Measurements from ENCODE around the gene GPATCH2.
"Not testable (repeated sequence)": the region's sequence is repeated elsewhere in the genome, so short reads cannot be mapped to it uniquely, and the experiment has no call there.

GPATCH2 gene

DNA sequence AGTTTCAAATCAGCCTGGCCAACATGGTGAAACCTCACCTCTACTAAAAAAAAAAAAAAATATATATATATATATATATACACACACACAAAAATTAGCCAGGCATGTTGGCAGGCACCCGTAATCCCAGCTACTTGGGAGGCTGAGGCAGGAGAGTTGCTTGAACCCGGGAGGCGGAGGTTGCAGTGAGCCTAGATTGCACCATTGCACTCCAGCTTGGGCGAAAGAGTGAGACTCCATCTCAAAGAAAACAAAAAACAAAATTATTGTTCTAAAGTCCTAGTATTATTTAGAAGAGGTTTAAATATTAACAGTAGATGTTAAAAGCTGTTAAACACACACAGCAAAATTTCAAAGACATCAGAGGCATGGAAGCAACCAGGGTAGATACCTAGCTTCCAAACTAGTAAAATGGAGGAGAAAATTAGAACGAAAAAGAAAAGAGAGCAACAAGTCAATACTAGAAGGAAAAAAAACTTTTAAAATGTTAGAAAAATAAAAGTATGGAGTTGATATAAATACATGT, 46.5 kb downstream of the GPATCH2 start:
- not testable (repeated sequence) for DNase-seq (ENCODE audit: low read depth in 2 of 2)

DNA sequence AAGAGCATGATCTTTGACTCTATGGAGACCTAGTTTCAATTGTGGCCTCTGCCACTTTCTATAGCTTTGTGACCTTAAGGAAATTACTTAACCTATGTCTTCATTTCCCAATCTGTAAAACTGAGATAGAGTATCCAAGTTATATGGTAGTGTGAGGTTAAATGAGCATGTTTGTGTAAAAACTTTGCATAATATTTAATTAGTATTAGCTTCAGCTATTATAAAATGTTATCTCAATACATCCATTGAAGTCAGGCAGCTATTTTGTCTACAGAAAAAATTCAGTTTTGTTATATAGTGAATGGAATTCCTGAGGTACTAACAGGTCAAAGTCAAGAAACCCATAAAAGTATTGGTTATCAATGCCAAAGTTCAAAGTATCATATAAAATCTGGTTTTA, 53.6 kb downstream of the GPATCH2 start:
- DNase-seq (ENCODE audit: low read depth in 2 of 2): no peak

DNA sequence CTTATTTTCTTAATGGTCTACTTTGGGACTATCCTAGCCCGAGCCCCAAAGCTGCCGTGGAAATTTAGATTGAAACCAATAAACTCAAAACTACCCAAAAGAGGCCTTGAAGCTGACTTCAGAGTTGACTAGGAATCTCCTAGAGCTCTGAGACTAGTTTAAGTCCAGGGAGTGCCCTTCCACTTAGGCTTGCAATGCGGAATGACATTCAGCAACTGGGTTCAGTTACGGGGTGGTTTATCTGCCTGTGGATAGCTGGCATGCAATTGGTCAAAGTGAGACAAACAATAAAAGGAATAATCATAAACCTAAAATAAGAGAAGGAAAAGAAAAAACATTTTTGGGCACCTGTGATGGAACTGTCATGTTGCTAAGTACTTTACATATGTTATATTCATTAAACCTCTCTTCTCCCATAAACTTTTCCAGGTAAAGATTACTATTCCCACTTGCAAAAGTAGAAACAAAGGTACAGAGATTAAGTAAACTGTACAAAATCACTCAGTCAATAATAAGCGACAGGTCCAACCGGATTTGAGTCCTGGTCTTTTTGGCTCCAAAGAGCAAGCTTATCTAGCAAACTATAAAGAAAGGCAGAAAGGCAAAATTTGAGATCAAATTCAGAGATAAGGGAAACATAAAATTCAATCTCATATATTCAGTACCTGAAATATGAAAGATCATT, 56.5 kb downstream of the GPATCH2 start:
- DNase-seq (ENCODE audit: low read depth in 2 of 2): no peak

DNA sequence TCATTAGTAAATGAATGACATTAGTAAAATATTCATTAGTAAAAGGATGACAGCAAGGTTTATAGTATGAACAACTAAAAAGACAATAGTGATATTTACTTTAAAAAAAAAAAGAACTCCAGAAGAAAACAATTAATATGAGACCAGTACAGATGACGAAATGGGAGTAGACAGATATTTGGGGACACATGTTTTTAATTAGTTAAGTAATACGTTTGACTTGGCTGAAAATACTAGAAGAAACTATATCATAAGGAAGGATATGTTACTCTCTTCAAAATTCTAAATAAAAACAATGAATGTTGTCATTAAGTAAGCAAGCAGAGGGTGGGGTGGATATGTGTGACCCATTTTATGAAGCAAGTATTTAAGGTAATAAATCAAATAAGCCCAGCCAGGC, 61.9 kb downstream of the GPATCH2 start:
- DNase-seq (ENCODE audit: low read depth in 2 of 2): no peak

DNA sequence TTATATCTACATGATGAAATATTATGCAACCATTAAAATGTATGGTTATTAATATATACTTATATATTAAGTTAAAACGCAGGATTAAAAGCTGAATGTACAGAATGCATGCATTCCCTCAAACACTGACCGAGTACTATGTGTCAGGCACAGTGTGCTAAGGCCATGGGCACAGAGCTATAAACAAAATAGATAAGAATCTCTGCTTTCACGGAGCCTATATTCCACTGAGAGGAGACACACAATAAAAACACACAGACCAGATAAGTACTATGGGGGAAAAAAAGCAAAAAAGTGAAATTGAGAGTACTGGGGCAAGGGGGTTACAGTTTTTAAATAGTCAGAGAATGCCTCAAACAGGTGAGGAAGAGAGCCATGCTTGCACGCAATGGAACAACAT, 62.7 kb downstream of the GPATCH2 start:
- DNase-seq (ENCODE audit: low read depth in 2 of 2): no peak

DNA sequence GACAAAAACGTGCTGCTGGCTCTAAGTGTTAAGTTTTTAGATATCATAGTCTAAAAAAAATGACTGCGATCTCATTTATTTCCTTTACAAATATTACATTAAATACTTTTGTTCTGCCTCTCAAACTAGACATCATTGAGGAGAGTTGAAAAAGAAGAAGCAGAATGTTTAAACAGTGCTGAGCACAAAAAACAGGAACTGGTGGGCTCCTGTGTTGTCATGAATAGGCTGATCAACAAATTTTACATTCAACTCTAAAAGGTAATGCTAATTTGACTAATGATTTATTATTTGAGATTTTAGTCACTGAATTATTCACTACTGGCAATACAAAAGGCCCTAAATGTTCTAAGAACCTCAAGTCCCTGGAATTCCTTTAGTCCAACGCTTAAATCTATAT, 66.1 kb downstream of the GPATCH2 start:
- no peak for DNase-seq (ENCODE audit: low read depth in 2 of 2)

DNA sequence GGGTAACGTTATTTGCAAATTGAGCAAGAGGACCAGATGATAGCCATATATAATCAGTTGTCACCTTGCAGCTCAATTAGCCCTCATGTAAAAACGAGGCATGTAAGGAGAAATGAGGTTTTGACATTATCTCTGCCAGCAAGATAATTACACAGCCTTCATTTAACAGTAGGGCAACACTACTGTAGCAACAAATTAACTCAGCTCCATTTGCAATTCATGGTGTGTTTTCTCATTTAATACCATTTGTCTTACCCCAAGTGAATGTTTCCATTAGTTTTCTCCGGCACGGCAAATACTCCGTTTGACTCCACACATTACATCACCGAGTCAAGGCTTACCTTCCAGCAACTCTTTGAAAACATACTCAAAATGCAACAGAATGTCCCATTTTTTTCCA, 66.7 kb downstream of the GPATCH2 start:
- DNase-seq (ENCODE audit: low read depth in 2 of 2): no peak

DNA sequence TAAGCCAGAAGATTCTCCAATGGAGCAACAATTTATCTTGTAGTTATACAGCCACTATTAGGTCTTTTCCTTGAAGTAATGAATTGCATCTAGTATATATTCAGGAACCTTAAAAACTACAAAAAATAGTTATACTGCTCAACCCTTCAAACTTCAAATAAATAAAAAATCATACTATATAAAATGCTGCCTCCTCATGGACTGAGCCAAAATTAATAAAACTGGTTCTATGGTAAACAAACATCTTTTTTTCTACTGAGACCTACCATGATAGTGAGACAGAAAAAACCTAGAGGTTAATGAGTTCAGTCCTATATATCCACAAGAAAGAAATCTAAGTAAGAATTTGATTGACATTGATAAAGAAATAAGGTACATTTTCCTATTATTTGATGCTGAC, 67.7 kb downstream of the GPATCH2 start:
- no peak for DNase-seq (ENCODE audit: low read depth in 2 of 2)

DNA sequence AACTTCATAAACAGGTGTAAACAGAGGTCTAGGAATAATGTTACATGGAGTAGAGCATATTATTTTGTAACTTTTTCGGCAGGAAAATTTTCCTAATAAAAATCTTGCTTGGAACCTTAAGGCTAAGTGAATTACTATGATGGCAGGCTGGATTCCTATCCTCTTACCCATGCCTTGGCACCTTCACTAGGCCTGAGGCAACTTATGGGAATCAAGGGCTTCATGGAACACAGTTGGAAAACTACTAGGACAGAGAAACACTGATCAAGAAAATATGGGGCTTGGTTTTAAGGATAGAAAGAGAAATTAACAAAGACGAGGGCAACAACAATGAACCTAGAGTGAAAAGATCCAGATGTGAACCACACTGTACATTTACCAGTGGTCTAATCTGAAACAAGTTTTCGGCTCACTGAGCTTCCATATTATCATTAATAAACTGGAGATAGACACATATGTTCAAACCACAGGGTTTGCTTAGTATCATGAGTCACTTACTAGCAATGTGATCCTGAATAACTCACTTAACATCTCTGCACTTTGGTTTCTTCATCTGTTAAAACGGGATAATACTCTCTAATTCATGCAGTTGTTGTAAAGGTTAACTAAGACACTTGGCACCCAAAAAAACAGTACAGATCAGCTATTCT, 68.5 kb downstream of the GPATCH2 start:
- DNase-seq (ENCODE audit: low read depth in 2 of 2): no peak

DNA sequence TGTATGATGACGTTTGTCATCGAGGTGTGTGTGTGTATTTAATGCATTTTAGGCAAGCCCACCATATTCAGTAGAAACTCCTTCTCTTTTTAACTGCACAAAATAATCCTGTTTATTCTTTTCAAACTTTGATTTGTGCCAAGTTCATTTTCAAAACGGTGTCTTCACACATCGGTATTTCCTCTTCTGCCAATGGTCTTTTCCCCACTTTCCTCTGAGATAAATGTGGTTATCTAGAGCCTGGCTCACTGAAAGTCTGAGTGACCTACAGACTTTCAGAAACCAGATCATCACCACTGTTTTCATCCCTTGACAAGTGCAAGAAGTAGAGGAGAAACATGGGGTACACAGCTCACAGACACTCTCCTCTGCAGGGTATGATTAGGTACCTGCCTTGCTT, 69.4 kb downstream of the GPATCH2 start:
- DNase-seq (ENCODE audit: low read depth in 2 of 2): no peak

DNA sequence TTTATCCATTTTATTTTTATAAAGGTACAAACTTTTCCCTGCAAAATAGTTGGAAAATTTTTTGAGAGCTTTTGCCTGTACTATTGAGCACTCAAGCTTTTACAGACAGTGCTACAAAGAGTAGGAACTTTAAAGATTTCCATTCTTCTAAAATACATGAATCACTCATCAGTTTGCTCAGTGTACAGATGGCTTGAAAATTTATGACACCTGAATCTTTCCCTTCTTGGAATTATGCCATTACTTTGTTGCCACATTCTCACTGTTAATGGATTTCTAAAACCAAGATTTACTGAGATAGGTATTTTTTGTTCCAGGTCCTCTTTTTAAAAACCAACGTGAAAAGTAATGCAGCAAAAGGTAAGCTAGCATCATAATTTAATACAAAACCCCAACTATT, 76.0 kb downstream of the GPATCH2 start:
- DNase-seq (ENCODE audit: low read depth in 2 of 2): no peak

DNA sequence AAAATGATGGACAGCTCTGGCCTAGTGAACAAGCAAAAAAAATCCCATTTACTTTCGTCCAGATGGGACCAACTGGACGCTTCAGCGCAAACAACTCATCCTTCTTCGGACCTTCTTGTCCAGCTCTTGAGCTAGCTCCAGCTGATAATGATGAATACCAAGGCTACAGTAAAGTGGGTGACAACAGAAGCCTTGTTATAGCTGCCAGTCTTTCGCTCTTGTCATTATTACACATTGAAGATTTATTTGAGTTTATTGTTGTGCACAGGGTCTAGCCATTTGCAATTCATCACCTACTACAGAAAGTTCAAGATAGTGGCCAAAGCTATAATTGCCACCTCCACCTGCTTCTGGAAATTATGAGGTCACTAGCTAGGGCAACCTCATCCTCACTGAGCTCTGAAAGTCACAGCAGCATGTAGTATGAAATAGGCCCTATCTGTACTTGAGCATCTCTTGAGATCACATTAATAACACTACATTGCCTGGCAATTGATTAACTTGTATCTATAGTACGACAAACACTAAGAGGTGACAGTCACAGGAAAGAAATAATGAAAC, 76.9 kb downstream of the GPATCH2 start:
- DNase-seq (ENCODE audit: low read depth in 2 of 2): no peak

DNA sequence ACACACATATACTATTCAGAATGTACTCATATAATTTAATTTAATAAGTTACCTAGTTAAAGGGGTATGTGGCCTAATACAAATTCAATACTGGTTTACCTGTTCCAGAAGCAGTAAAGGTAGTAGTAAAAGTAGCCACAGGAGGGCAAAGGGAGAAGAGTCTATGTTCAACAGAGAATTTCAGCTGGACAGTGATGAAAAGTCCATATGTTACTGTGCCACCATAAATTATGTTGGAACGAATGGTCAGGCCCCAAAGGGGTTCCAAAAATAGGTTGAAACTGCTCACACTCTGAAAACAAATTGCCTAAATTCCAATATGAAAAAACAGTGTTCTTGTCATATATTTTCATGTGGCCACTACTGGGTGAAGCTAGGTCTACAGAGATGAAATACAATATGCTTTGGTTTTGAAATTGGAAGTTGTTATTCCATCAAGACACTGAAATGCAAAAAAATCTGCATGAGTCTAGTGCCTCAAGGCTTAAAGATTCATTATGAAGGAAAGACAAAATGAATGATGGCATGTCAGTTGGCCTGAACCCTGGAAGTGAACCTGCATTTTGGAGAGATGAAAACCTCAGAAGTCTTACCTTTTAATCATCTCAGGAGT, 78.4 kb downstream of the GPATCH2 start:
- DNase-seq (ENCODE audit: low read depth in 2 of 2): no peak

DNA sequence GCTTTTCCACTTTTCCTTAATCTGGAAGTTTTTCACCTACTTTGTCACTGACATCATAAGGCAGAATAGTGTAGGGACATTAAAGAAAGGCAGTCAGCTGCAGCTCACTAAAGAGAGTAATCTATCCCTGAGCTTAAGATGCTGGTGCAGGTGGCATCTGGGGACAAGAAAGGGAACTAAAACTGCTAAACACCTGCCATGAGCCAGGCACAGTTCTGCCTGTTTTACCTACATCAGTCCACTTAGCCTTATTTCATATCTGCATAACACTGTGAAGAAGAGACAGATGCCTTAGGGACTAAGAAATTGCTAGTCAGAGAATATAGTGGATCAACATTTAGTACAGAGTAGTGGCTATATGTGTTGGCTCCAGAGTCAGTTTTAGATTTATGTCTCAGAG, 88.1 kb downstream of the GPATCH2 start:
- DNase-seq (ENCODE audit: low read depth in 2 of 2): no peak

DNA sequence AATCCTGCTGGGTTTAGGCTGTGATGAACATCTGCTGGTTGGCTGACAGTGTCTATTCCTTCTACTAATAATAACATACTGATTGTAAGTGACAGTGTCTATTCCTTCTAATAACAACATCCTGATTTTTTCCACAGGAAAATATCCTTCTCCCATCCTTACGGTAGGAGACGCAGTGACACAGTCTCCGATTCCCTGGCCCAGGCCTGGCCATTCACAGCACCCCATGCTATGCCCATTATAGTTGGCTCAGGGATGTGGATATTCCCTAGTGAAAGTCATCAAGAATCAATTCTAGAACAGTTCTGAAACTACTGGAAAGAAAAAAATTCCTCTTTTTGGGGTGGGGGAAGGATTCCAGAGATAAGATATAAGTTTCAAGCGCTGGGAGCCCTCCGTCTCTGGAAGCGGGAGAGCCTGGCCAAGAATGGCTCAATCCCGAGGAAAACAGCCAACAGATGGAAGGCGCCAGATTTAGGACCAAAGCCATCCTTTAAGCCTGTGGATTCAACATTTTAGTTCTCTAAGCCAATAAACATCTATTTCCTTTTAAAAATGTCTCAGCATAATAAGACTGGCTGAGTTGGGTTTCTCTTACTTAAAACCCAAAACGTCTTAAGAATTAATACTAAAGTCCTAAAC, 88.6 kb downstream of the GPATCH2 start:
- no peak for DNase-seq (ENCODE audit: low read depth in 2 of 2)

DNA sequence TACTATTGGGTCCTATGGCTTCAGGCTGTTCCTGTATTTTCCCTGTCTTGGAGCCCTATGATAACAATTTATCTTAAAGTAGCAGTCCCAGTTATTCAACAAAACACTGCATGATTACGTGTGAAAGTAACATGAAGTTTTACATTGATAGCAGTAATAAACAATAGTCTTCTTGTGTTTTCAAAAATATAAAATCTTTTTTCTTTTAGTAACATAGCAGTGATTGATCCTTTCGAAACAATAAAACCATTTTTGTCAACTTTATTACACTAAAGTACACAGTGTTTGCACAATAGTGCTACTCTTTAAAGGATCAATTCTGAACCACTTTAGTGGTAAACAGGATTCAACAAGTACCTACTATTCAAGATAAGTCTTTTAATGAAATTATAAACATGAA, 90.6 kb downstream of the GPATCH2 start:
- DNase-seq (ENCODE audit: low read depth in 2 of 2): no peak

DNA sequence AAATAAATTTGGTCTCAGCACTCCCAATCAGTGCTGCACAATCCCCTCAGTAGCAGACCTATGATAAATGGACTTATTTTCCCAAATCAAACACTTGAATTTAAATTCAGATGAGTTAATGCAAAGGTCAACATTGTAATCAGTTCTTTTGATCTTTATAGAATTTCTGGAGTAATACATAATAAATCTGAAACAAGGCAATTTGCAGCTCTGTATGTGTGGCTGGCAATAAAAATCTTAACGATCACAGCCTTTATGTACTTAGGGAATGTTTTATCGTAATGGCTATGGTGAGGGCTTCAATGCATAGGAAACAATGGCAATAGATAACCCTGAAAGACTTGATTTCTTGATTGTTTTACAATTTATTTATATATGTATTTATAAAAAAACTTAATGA, 91.4 kb downstream of the GPATCH2 start:
- DNase-seq (ENCODE audit: low read depth in 2 of 2): no peak

DNA sequence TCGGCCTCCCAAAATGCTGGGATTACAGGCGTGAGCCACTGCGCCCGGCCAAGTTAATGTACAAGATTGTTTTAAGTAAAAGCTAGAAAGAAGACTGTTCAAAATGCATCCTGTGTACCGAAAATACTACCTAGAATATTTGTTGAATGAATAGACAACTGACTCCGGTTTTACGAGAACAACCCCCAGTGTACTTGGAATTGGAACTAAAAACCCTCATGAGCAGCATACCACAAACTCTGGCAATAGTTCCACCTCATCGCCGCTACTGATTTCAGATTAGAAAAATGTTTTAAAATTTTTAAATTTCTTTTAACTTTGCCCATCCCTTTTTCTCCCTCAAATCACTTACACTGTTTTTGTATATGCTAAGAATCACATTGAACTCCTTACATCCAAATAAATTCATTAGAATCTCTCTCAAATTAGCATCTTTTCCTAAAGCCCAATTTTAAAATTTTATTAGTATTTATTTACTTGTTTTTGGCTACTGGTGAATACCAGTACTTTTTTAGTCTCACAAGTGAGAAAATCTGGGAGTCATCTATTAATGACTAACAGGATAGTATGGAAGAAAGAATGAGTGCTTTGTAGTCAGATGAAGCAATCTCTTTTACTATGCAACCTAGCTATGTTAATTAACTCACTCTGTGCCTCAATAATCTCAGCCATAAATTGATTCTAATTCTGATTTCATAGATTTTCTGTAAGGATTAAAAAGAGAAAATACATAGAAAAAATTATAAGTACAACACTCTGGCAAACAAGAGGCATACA, 95.1 kb downstream of the GPATCH2 start:
- DNase-seq (ENCODE audit: low read depth in 2 of 2): no peak

DNA sequence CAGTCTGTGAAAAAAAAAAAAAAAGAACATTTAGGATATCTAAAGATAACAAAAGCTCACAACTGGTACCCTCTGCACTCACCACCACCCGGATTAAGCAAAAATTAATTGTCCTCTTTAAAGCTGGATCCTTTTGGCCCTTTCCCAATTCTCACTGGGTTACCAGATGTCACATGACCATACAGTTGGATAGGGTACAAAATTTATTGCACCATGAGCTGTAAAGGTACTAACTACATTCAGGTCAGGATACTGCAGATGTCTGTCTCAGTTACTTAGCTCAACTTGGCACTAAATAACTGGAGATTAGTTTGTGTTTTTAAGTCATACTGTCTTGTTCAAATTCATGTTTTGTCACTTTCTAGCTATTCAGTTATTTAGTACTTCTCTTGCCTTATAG, 96.3 kb downstream of the GPATCH2 start:
- DNase-seq (ENCODE audit: low read depth in 2 of 2): no peak

DNA sequence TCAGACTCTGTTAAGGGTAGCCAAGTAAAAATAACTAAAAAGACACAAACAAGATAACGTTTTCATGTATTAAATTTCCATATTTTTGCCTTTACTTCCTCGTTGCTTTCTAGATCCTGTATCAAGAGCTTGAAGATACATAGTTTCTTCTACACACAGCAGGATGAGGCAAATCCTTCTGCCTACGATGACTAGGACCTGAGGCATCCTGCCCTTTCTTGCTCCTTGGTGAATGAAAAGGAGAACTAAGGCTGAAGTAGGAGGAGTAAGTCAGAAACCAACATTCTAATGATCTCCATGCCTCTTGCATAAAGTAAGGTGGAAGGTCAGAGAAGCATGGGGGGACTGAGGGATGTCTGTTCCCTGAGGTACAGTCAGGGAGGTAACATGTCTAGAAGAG, 102.6 kb downstream of the GPATCH2 start:
- no peak for DNase-seq (ENCODE audit: low read depth in 2 of 2)

DNA sequence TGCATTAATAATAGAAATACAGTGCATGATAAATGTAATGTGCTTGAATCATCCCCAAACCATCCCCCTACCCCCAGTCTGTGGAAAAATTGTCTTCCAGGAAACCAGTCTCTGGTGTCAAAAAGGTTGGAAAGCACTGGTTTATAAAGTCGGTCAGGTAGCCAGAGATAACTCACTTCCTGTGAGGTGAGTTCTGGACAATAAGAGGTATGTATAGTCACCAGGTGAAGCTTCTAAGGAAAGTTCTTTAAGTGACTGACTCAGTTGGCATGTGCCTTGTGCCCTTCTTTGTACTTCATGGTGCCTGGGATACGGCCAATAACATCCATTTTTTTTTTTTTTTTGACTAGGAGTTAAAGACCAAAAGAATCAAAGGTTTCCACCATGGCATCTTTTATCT, 103.7 kb downstream of the GPATCH2 start:
- DNase-seq (ENCODE audit: low read depth in 2 of 2): no peak

DNA sequence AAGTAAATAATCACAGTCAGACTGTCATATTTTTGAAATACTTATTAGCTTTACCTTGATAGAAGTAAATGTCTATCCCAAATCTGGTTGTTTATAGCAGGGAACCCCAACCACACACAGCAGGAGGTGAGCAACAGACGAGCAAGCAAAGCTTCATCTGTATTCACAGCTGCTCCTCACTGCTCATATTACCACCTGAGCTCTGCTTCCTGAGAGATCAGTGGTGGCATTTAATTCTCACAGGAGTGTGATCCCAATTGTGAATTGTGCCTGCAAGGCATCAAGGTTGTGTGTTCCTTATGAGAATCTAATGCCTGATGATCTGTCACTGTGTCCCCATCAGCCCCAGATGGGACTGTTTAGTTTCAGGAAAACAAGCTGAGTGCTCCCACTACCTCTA, 104.3 kb downstream of the GPATCH2 start:
- DNase-seq (ENCODE audit: low read depth in 2 of 2): no peak
